Measurements from ENCODE around the gene CCDC18. TPM values are rescaled to one million over a fixed set of nuclear protein-coding genes. Genes with fewer than 3 reads are reported as not detected.
"Not testable (repeated sequence)": the region's sequence is repeated elsewhere in the genome, so short reads cannot be mapped to it uniquely, and the experiment has no call there.

CCDC18 gene
- polyA plus RNA-seq, 3 donors, result 2.8 to 5.9 (median 4.4) TPM

DNA sequence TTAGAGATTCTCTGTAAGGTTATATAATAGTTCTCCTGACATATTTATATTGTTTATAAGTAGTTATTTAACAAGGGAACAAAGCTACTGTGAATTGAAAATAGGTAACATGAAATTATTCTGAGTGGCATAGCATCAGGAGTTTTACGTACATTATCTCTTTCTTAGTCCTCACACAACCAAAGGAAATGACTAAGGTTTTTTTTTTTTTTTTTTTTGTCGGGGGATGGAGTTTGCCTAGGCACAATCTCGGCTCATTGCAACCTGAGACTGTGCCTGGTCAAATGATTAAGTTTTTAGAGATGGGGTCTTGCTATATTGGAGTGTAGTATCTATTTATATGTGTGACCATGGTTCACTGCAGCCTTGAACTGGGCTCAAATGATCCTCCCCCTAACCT is 25.2 kb upstream of the CCDC18 start:
- no peaks in the 10 kb centered on the region for H3K27me3 ChIP-seq (ENCODE audit: control insufficient read depth in 2 of 2, insufficient read depth in 2 of 2, low read length in 2 of 2)
- Mint-ChIP-seq H3K27me3 (ENCODE audit: low read depth in 3 of 3) (no peaks in the 10 kb centered on the region), H3K36me3 (peaks cover 54 to 77% of the 10 kb centered on the region in 2 donors), H3K4me1 (peaks cover 7% of the 10 kb centered on the region), H3K27ac (peak overlapping the region in 1 of 7 donors; percentile 58), H3K4me3 (no peak overlapping the region), H3K9me3 (no peaks in the 10 kb centered on the region)
- no peak overlapping the region for H3K4me3 ChIP-seq (replicated peaks in 1 of 3; ENCODE audit: low read depth in 2 of 3, low read length in 3 of 3)
- no peak for DNase-seq
- peaks cover 81 to 96% of the 10 kb centered on the region in 2 donors for H3K36me3 ChIP-seq (replicated peaks in 1 of 2; ENCODE audit: control insufficient read depth in 1 of 2, insufficient read depth in 2 of 2, low read length in 2 of 2)
- TF ChIP-seq, protein P1, sequence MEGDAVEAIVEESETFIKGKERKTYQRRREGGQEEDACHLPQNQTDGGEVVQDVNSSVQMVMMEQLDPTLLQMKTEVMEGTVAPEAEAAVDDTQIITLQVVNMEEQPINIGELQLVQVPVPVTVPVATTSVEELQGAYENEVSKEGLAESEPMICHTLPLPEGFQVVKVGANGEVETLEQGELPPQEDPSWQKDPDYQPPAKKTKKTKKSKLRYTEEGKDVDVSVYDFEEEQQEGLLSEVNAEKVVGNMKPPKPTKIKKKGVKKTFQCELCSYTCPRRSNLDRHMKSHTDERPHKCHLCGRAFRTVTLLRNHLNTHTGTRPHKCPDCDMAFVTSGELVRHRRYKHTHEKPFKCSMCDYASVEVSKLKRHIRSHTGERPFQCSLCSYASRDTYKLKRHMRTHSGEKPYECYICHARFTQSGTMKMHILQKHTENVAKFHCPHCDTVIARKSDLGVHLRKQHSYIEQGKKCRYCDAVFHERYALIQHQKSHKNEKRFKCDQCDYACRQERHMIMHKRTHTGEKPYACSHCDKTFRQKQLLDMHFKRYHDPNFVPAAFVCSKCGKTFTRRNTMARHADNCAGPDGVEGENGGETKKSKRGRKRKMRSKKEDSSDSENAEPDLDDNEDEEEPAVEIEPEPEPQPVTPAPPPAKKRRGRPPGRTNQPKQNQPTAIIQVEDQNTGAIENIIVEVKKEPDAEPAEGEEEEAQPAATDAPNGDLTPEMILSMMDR (IDR thresholded peaks at IDR 0.05), result no peak
- H3K27ac ChIP-seq (ENCODE audit: low read depth in 1 of 2, low read length in 2 of 2), result no peak overlapping the region
- no CpG with 5 or more reads among the region's 3 CpGs for whole genome bisulfite sequencing (ENCODE audit: insufficient coverage)
- peaks cover 52% of the 10 kb centered on the region for H4K20me1 ChIP-seq (ENCODE audit: insufficient read depth, low read length)
- H3K9me3 ChIP-seq (replicated peaks in 1 of 2; ENCODE audit: control insufficient read depth in 1 of 2, insufficient read depth in 1 of 2, low read length in 2 of 2), result no peaks in the 10 kb centered on the region
- no peak overlapping the region for H2AFZ ChIP-seq (ENCODE audit: insufficient read depth, low read depth, low read length, poor library complexity, severe bottlenecking)
- H3K79me2 ChIP-seq (ENCODE audit: insufficient read depth, low read length), result peaks cover 32% of the 10 kb centered on the region
- no peak overlapping the region for H3K4me2 ChIP-seq (replicated peaks; ENCODE audit: extremely low read depth, low read length, poor library complexity, severe bottlenecking)
- no peak overlapping the region for H3K9ac ChIP-seq (ENCODE audit: insufficient read depth, low read length, poor library complexity, severe bottlenecking)
- peaks cover 0 to 5% of the 10 kb centered on the region in 2 donors for H3K4me1 ChIP-seq (ENCODE audit: control insufficient read depth in 1 of 2, insufficient read depth in 2 of 2, low read length in 2 of 2)
- intact Hi-C loops (cut with micrococcal nuclease), result no loop called here

DNA sequence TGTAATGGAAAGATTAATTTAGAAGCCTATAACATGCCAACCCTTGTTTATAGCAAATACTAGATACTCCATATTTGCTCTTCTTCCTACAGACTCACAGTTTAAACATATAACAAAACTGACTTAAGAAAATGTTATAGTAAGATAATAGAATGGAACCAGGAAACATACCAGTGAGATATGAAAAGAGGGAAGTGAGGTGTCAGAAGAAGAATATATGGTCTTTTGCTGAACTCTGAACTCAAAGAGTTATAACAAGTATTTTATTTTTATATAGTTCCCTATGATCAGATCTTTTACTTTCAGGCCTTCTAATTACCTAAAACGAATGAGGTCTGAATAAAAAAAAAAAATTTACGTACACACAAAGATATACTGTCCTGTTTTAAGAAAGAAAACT is 21.2 kb upstream of the CCDC18 start:
- peaks cover 44 to 67% of the 10 kb centered on the region in 2 donors for H3K36me3 Mint-ChIP-seq
- Histone ChIP-seq H3K9me3 (replicated peaks in 1 of 2; ENCODE audit: control insufficient read depth in 1 of 2, insufficient read depth in 1 of 2, low read length in 2 of 2) (no peaks in the 10 kb centered on the region), H3K4me3 (replicated peaks in 1 of 3; ENCODE audit: low read depth in 2 of 3, low read length in 3 of 3) (no peak overlapping the region), H3K27ac (ENCODE audit: low read depth in 1 of 2, low read length in 2 of 2) (peak overlapping the region in 1 of 2 donors; percentile 11), H4K20me1 (ENCODE audit: insufficient read depth, low read length) (peaks cover 72% of the 10 kb centered on the region), H3K79me2 (ENCODE audit: insufficient read depth, low read length) (peaks cover 71% of the 10 kb centered on the region), H3K4me1 (ENCODE audit: control insufficient read depth in 1 of 2, insufficient read depth in 2 of 2, low read length in 2 of 2) (peaks cover 0 to 8% of the 10 kb centered on the region in 2 donors), H3K9ac (ENCODE audit: insufficient read depth, low read length, poor library complexity, severe bottlenecking) (no peak overlapping the region), H3K4me2 (replicated peaks; ENCODE audit: extremely low read depth, low read length, poor library complexity, severe bottlenecking) (no peak overlapping the region), H3K36me3 (replicated peaks in 1 of 2; ENCODE audit: control insufficient read depth in 1 of 2, insufficient read depth in 2 of 2, low read length in 2 of 2) (peaks cover 44 to 64% of the 10 kb centered on the region in 2 donors), H2AFZ (ENCODE audit: insufficient read depth, low read depth, low read length, poor library complexity, severe bottlenecking) (no peak overlapping the region), H3K27me3 (ENCODE audit: control insufficient read depth in 2 of 2, insufficient read depth in 2 of 2, low read length in 2 of 2) (no peaks in the 10 kb centered on the region)
- no peaks in the 10 kb centered on the region for H3K9me3 Mint-ChIP-seq
- H3K27me3 Mint-ChIP-seq (ENCODE audit: low read depth in 3 of 3), result no peaks in the 10 kb centered on the region
- no peak overlapping the region for H3K4me3 Mint-ChIP-seq
- WGBS (ENCODE audit: insufficient coverage), result no CpG with 5 or more reads among the region's 2 CpGs
- peaks cover 11% of the 10 kb centered on the region for H3K4me1 Mint-ChIP-seq
- TF ChIP-seq, protein P1 (IDR thresholded peaks at IDR 0.05), result no peak
- intact Hi-C loops (cut with micrococcal nuclease), result no loop called here
- peak overlapping the region in 2 of 7 donors; percentile 23 to 50 for H3K27ac Mint-ChIP-seq
- no peak for DNase-seq

DNA sequence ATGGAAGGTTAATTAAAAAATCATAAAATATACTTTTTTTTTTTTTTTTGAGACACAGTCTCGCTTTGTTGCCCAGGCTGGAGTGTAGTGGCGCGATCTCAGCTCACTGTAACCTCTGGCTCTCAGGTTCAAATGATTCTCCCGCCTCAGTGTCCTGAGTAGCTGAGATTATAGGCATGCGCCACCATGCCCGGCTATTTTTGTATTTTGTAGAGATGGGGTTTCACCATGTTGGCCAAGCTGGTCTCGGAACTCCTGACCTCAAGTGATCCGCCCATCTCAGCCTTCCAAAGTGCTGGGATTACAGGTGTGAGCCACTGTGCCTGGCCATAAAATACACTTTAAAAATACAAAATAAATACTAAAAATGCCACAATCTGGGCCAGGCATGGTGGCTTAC is 17.2 kb upstream of the CCDC18 start:
- intact Hi-C loops (cut with micrococcal nuclease); H3K9ac ChIP-seq (ENCODE audit: insufficient read depth, low read length, poor library complexity, severe bottlenecking); H3K27ac Mint-ChIP-seq; H3K27me3 Mint-ChIP-seq (ENCODE audit: low read depth in 3 of 3); H3K9me3 Mint-ChIP-seq; H3K27me3 ChIP-seq (ENCODE audit: control insufficient read depth in 2 of 2, insufficient read depth in 2 of 2, low read length in 2 of 2); DNase-seq; H3K9me3 ChIP-seq (replicated peaks in 1 of 2; ENCODE audit: control insufficient read depth in 1 of 2, insufficient read depth in 1 of 2, low read length in 2 of 2); H3K27ac ChIP-seq (ENCODE audit: low read depth in 1 of 2, low read length in 2 of 2); H3K4me3 ChIP-seq (replicated peaks in 1 of 3; ENCODE audit: low read depth in 2 of 3, low read length in 3 of 3); H3K4me2 ChIP-seq (replicated peaks; ENCODE audit: extremely low read depth, low read length, poor library complexity, severe bottlenecking); H3K4me3 Mint-ChIP-seq; H2AFZ ChIP-seq (ENCODE audit: insufficient read depth, low read depth, low read length, poor library complexity, severe bottlenecking): not testable (repeated sequence)
- Histone ChIP-seq H3K36me3 (replicated peaks in 1 of 2; ENCODE audit: control insufficient read depth in 1 of 2, insufficient read depth in 2 of 2, low read length in 2 of 2) (peaks cover 12 to 27% of the 10 kb centered on the region in 2 donors), H4K20me1 (ENCODE audit: insufficient read depth, low read length) (peaks cover 97% of the 10 kb centered on the region), H3K79me2 (ENCODE audit: insufficient read depth, low read length) (peaks cover 91% of the 10 kb centered on the region), H3K4me1 (ENCODE audit: control insufficient read depth in 1 of 2, insufficient read depth in 2 of 2, low read length in 2 of 2) (peaks cover 5 to 11% of the 10 kb centered on the region in 2 donors)
- peaks cover 14% of the 10 kb centered on the region for H3K4me1 Mint-ChIP-seq
- 100% methylated on average over 4 of the region's 8 CpGs for WGBS (ENCODE audit: insufficient coverage)
- H3K36me3 Mint-ChIP-seq, result peaks cover 46 to 59% of the 10 kb centered on the region in 2 donors
